ENCODE results near the gene TTLL7. TPM values are rescaled to one million over a fixed set of nuclear protein-coding genes. Genes with fewer than 3 reads are reported as not detected.

Gene TTLL7
- total and polyA plus RNA-seq, 7 donors = 1.1 to 13.0 (median 5.0) TPM

GRCh38 chr1:83844546-83844945 lies 154.4 kb downstream of the TTLL7 start:
- H3K27ac ChIP-seq = no peak overlapping the region
- no peaks in the 10 kb centered on the region for H3K4me1 ChIP-seq
- peaks cover 0 to 2% (median 0%) of the 10 kb centered on the region in 3 donors for H3K27me3 ChIP-seq (ENCODE audit: insufficient read depth in 3 of 3, low read length in 2 of 3)
- 90 to 94% (median 93%) methylated on average over 3 of the region's 3 CpGs for WGBS, 3 donors
- H3K9me3 ChIP-seq = no peaks in the 10 kb centered on the region
- H3K4me3 ChIP-seq = no peak overlapping the region
- H3K36me3 ChIP-seq (ENCODE audit: insufficient read depth in 1 of 2, low read depth in 1 of 2) = no peaks in the 10 kb centered on the region
- intact Hi-C loops (cut with DNase I) = no loop called here
- ATAC-seq = no peak
- no peak for TF ChIP-seq CTCF (IDR thresholded peaks at IDR 0.05)
- DNase-seq = no peak

GRCh38 chr1:83839566-83840173 lies 159.3 kb downstream of the TTLL7 start:
- Histone ChIP-seq H3K27ac (no peak overlapping the region), H3K9me3 (no peaks in the 10 kb centered on the region), H3K27me3 (ENCODE audit: insufficient read depth in 3 of 3, low read length in 2 of 3) (peaks cover 0 to 2% (median 0%) of the 10 kb centered on the region in 3 donors), H3K4me1 (no peaks in the 10 kb centered on the region), H3K4me3 (no peak overlapping the region), H3K36me3 (ENCODE audit: insufficient read depth in 1 of 2, low read depth in 1 of 2) (no peaks in the 10 kb centered on the region)
- ATAC-seq = no peak
- intact Hi-C loops (cut with DNase I) = no loop called here
- no peak for TF ChIP-seq CTCF (IDR thresholded peaks at IDR 0.05)
- 88 to 90% (median 90%) methylated on average over 3 of the region's 3 CpGs for WGBS, 3 donors
- no peak for DNase-seq

- Histone ChIP-seq H3K36me3 (ENCODE audit: insufficient read depth in 1 of 2, low read depth in 1 of 2) (no peaks in the 10 kb centered on the region), H3K27ac (no peak overlapping the region), H3K4me1 (no peaks in the 10 kb centered on the region), H3K4me3 (no peak overlapping the region), H3K27me3 (ENCODE audit: insufficient read depth in 3 of 3, low read length in 2 of 3) (peaks cover 0 to 2% (median 0%) of the 10 kb centered on the region in 3 donors), H3K9me3 (no peaks in the 10 kb centered on the region)
- DNase-seq = no peak
- ATAC-seq = no peak
- no peak for TF ChIP-seq CTCF (IDR thresholded peaks at IDR 0.05)
- intact Hi-C loops (cut with DNase I) = no loop called here
- 77 to 95% (median 91%) methylated on average over 5 of the region's 5 CpGs for WGBS, 3 donors
These were observed 160.4 kb downstream of the TTLL7 start for GRCh38 chr1:83838573-83838972.

DNA sequence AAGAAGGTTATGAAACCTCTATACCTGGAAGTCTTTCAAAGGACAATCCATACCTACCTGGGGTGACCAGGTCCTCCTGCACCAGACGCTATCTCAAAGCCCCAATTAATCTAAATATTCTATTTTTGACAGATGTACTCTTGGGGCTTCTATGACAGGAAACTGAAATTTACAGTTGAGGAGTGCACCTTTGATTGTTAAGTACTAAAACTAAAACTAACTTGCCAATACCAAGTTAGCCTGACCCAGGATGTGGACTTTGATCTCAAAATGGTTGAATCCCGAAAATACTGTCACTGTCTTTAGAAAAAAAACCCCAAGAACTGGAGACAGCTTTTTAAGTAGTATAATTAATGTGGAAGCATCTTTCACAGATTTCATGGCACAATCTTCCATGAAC lies 162.4 kb downstream of the TTLL7 start:
- no peak overlapping the region for H3K27ac ChIP-seq
- no peak overlapping the region for H3K4me3 ChIP-seq
- no peaks in the 10 kb centered on the region for H3K9me3 ChIP-seq
- H3K4me1 ChIP-seq = no peaks in the 10 kb centered on the region
- ATAC-seq = no peak
- H3K36me3 ChIP-seq (ENCODE audit: insufficient read depth in 1 of 2, low read depth in 1 of 2) = no peaks in the 10 kb centered on the region
- WGBS, 3 donors = 64 to 68% (median 64%) methylated on average over 2 of the region's 2 CpGs
- intact Hi-C loops (cut with DNase I) = no loop called here
- H3K27me3 ChIP-seq (ENCODE audit: insufficient read depth in 3 of 3, low read length in 2 of 3) = peaks cover 0 to 2% (median 0%) of the 10 kb centered on the region in 3 donors
- no peak for DNase-seq
- TF ChIP-seq CTCF (IDR thresholded peaks at IDR 0.05) = no peak

Data from psoas muscle (tissue), 8 donors.